Trophoblast cell (in vitro differentiated cells and primary cell): ENCODE measurements around the gene SLC25A33.

Experiments used
- DNase-seq, 2 donors: peaks; one replicate each; pipeline ENCODE4 v3.0.0-alpha.2; 2016
- H2AFZ ChIP-seq: 2 replicates; pipeline ENCODE4 v1.6.1; 2013; ENCODE audit warnings: low read length, moderate library complexity, mild to moderate bottlenecking; ENCODE audit not compliant: insufficient read depth, poor library complexity
- H2AK5ac ChIP-seq: 2 replicates; pipeline ENCODE4 v1.6.1; 2013; ENCODE audit warnings: mild to moderate bottlenecking, low read length
- H2BK120ac ChIP-seq: 2 replicates; pipeline ENCODE4 v1.6.1; 2013; ENCODE audit warnings: low read length, mild to moderate bottlenecking, moderate library complexity; ENCODE audit not compliant: insufficient read depth, poor library complexity
- H2BK12ac ChIP-seq: 2 replicates; pipeline ENCODE4 v1.6.1; 2013; ENCODE audit warnings: mild to moderate bottlenecking, low read length, moderate library complexity
- H2BK5ac ChIP-seq: 2 replicates; pipeline ENCODE4 v1.6.1; 2013; ENCODE audit warnings: low read length, low read depth, moderate library complexity, mild to moderate bottlenecking; ENCODE audit not compliant: poor library complexity
- H3K14ac ChIP-seq: 2 replicates; pipeline ENCODE4 v1.6.1; 2013; ENCODE audit warnings: mild to moderate bottlenecking, low read length
- H3K18ac ChIP-seq: 2 replicates; pipeline ENCODE4 v1.6.1; 2013; ENCODE audit warnings: mild to moderate bottlenecking, low read length
- H3K23ac ChIP-seq: 2 replicates; pipeline ENCODE4 v1.6.1; 2013; ENCODE audit warnings: low read length
- H3K27ac ChIP-seq: 2 replicates; pipeline ENCODE4 v1.5.1; 2013; ENCODE audit warnings: low read depth, mild to moderate bottlenecking, inconsistent platforms, low read length, moderate library complexity
- H3K27me3 ChIP-seq: 2 replicates; pipeline ENCODE4 v1.6.1; 2013; ENCODE audit warnings: inconsistent platforms, mild to moderate bottlenecking, low read length, moderate library complexity; ENCODE audit not compliant: insufficient read depth
- H3K36me3 ChIP-seq, 2 experiments: 1 replicate in 1 of 2; 2 replicates in 1 of 2; pipeline ENCODE4 v1.6.1; 2013; ENCODE audit warnings: low read length in 2 of 2, mild to moderate bottlenecking in 2 of 2, moderate library complexity in 1 of 2; ENCODE audit not compliant: insufficient read depth in 2 of 2, control insufficient read depth in 1 of 2
- H3K4ac ChIP-seq: 2 replicates; pipeline ENCODE4 v1.6.1; 2013; ENCODE audit warnings: low read depth, mild to moderate bottlenecking, low read length, moderate library complexity
- H3K4me1 ChIP-seq, 2 experiments: 1 replicate in 1 of 2; 2 replicates in 1 of 2; pipeline ENCODE4 v1.6.1; 2013; ENCODE audit warnings: low read length in 2 of 2, mild to moderate bottlenecking in 2 of 2, moderate library complexity in 1 of 2; ENCODE audit not compliant: insufficient read depth in 2 of 2, control insufficient read depth in 1 of 2
- H3K4me2 ChIP-seq: 2 replicates; pipeline ENCODE4 v1.6.1; 2013; ENCODE audit warnings: inconsistent platforms, mild to moderate bottlenecking, low read length, moderate library complexity
- H3K4me3 ChIP-seq: 2 replicates; pipeline ENCODE4 v1.5.1; 2013; ENCODE audit warnings: mild to moderate bottlenecking, low read depth, low read length, inconsistent platforms
- H3K79me1 ChIP-seq: one replicate; pipeline ENCODE4 v1.6.1; 2013; ENCODE audit warnings: low read length
- H3K79me2 ChIP-seq: 2 replicates; pipeline ENCODE4 v1.6.1; 2013; ENCODE audit warnings: low read length, mild to moderate bottlenecking; ENCODE audit not compliant: control insufficient read depth, insufficient read depth, poor library complexity
- H3K9ac ChIP-seq: 2 replicates; pipeline ENCODE4 v1.6.1; 2013; ENCODE audit warnings: mild to moderate bottlenecking, low read length
- H3K9me3 ChIP-seq: 2 replicates; pipeline ENCODE4 v1.6.1; 2013; ENCODE audit warnings: low read depth, mild to moderate bottlenecking, control low read depth, inconsistent platforms, low read length; ENCODE audit not compliant: insufficient read depth
- H4K12ac ChIP-seq: 2 replicates; pipeline ENCODE4 v1.6.1; 2013; ENCODE audit warnings: low read depth, mild to moderate bottlenecking, low read length, moderate library complexity
- H4K8ac ChIP-seq: 2 replicates; pipeline ENCODE4 v1.6.1; 2013; ENCODE audit warnings: low read depth, mild to moderate bottlenecking, low read length, moderate library complexity
- H4K91ac ChIP-seq: one replicate; pipeline ENCODE4 v1.6.1; 2013; ENCODE audit warnings: low read depth, mild to moderate bottlenecking, low read length, moderate library complexity
- WGBS: extraction: QIAGEN DNeasy Blood & Tissue Kit; methylation state at CpG from one replicate; pipeline ENCODE4 v1.1.7; 2013; ENCODE audit warnings: missing lambda C conversion rate; ENCODE audit not compliant: insufficient read length, insufficient coverage; ENCODE audit errors: extremely low coverage; 5-methylcytosine and 5-hydroxymethylcytosine counted together

The SLC25A33 gene

GRCh38 chr1:9520411-9520810 lies 18.9 kb upstream of the SLC25A33 start:
- Histone ChIP-seq H4K12ac (no peak overlapping the region), H3K4ac (no peak overlapping the region), H3K23ac (no peak overlapping the region), H3K27me3 (no peaks in the 10 kb centered on the region), H3K79me2 (no peaks in the 10 kb centered on the region), H2BK12ac (no peak overlapping the region), H2AFZ (no peak overlapping the region), H3K4me3 (no peak overlapping the region), H3K27ac (no peak overlapping the region), H3K79me1 (no peaks in the 10 kb centered on the region), H2BK120ac (no peak overlapping the region), H3K4me2 (no peak overlapping the region), H3K9ac (no peak overlapping the region), H3K9me3 (no peaks in the 10 kb centered on the region), H4K8ac (no peak overlapping the region), H3K14ac (no peak overlapping the region), H3K18ac (no peak overlapping the region), H4K91ac (no peak overlapping the region), H2BK5ac (no peak overlapping the region), H3K36me3 (no peaks in the 10 kb centered on the region), H2AK5ac (no peak overlapping the region), H3K4me1 (no peaks in the 10 kb centered on the region)
- DNase-seq: no peak
- WGBS: no CpG with 5 or more reads among the region's 8 CpGs

GRCh38 chr1:9529190-9529589 lies 10.1 kb upstream of the SLC25A33 start:
- Histone ChIP-seq H4K8ac (no peak overlapping the region), H3K4me2 (no peak overlapping the region), H2AK5ac (no peak overlapping the region), H3K36me3 (no peaks in the 10 kb centered on the region), H3K4ac (no peak overlapping the region), H3K14ac (no peak overlapping the region), H4K91ac (peak overlapping the region; percentile 34), H2BK12ac (no peak overlapping the region), H3K79me2 (no peaks in the 10 kb centered on the region), H3K18ac (no peak overlapping the region), H3K79me1 (no peaks in the 10 kb centered on the region), H2BK120ac (peak overlapping the region; percentile 73), H3K27me3 (no peaks in the 10 kb centered on the region), H2BK5ac (no peak overlapping the region), H2AFZ (no peak overlapping the region), H4K12ac (no peak overlapping the region), H3K23ac (no peak overlapping the region), H3K4me3 (no peak overlapping the region), H3K9ac (no peak overlapping the region), H3K9me3 (no peaks in the 10 kb centered on the region), H3K4me1 (peaks cover 8 to 9% of the 10 kb centered on the region in 2 experiments), H3K27ac (no peak overlapping the region)
- peak; percentile 76 to 92 for DNase-seq
- no CpG with 5 or more reads among the region's 8 CpGs for WGBS

- H3K79me2 ChIP-seq: no peaks in the 10 kb centered on the region
- H3K4me2 ChIP-seq: no peak overlapping the region
- H2BK12ac ChIP-seq: no peak overlapping the region
- no peak overlapping the region for H2BK5ac ChIP-seq
- no peaks in the 10 kb centered on the region for H3K27me3 ChIP-seq
- no peaks in the 10 kb centered on the region for H3K79me1 ChIP-seq
- no peak overlapping the region for H4K91ac ChIP-seq
- H2AK5ac ChIP-seq: no peak overlapping the region
- H3K23ac ChIP-seq: no peak overlapping the region
- DNase-seq: no peak
- H3K4ac ChIP-seq: no peak overlapping the region
- H2AFZ ChIP-seq: no peak overlapping the region
- H3K9ac ChIP-seq: no peak overlapping the region
- no peak overlapping the region for H4K8ac ChIP-seq
- H3K36me3 ChIP-seq: no peaks in the 10 kb centered on the region
- no peak overlapping the region for H3K18ac ChIP-seq
- peaks cover 8 to 9% of the 10 kb centered on the region in 2 experiments for H3K4me1 ChIP-seq
- no peak overlapping the region for H3K4me3 ChIP-seq
- no CpG with 5 or more reads among the region's 4 CpGs for WGBS
- no peak overlapping the region for H3K14ac ChIP-seq
- H3K9me3 ChIP-seq: no peaks in the 10 kb centered on the region
- no peak overlapping the region for H4K12ac ChIP-seq
- no peak overlapping the region for H2BK120ac ChIP-seq
- H3K27ac ChIP-seq: no peak overlapping the region
These were observed 8.9 kb upstream of the SLC25A33 start for GRCh38 chr1:9530320-9530719.

- no peak overlapping the region for H2BK120ac ChIP-seq
- H2BK5ac ChIP-seq: no peak overlapping the region
- H3K36me3 ChIP-seq: no peaks in the 10 kb centered on the region
- H2AFZ ChIP-seq: no peak overlapping the region
- DNase-seq: no peak
- no peak overlapping the region for H4K91ac ChIP-seq
- no peak overlapping the region for H4K8ac ChIP-seq
- H3K4me3 ChIP-seq: no peak overlapping the region
- no peak overlapping the region for H3K27ac ChIP-seq
- H2AK5ac ChIP-seq: no peak overlapping the region
- H3K4ac ChIP-seq: no peak overlapping the region
- peaks cover 4% of the 10 kb centered on the region for H3K79me1 ChIP-seq
- H2BK12ac ChIP-seq: no peak overlapping the region
- H3K23ac ChIP-seq: no peak overlapping the region
- H3K4me1 ChIP-seq: peaks cover 10 to 14% of the 10 kb centered on the region in 2 experiments
- no peak overlapping the region for H4K12ac ChIP-seq
- no peak overlapping the region for H3K9ac ChIP-seq
- no peaks in the 10 kb centered on the region for H3K27me3 ChIP-seq
- no peak overlapping the region for H3K14ac ChIP-seq
- no CpG with 5 or more reads among the region's 10 CpGs for WGBS
- H3K4me2 ChIP-seq: no peak overlapping the region
- H3K9me3 ChIP-seq: no peaks in the 10 kb centered on the region
- H3K79me2 ChIP-seq: peaks cover 2% of the 10 kb centered on the region
- no peak overlapping the region for H3K18ac ChIP-seq
These were observed 4.3 kb upstream of the SLC25A33 start for GRCh38 chr1:9534953-9535352.
